Measurements from ENCODE around the gene ZBTB46.

- TF ChIP-seq EZH2phosphoT487 (IDR thresholded peaks at IDR 0.05; ENCODE audit: borderline replicate concordance) (no peak), CTCF (conservative IDR thresholded peaks at IDR 0.05; ENCODE audit: low read length) (no peak)
Measured at GRCh38 chr20:63707558-63708300, 123.3 kb downstream of the ZBTB46 start, which contains the start of the genes ARFRP1 and ZGPAT.
